ENCODE results near the gene ZBTB20. TPM values are rescaled to one million over a fixed set of nuclear protein-coding genes. Genes with fewer than 3 reads are reported as not detected.

Gene ZBTB20
- total RNA-seq, 1 donor from 2014 or later: 30.4 TPM

GRCh38 chr3:115161866-115162265 lies 14.8 kb upstream of the ZBTB20 start:
- Mint-ChIP-seq H3K36me3 (no peaks in the 10 kb centered on the region), H3K27me3 (ENCODE audit: low read depth) (no peaks in the 10 kb centered on the region), H3K4me1 (no peaks in the 10 kb centered on the region), H3K9me3 (peaks cover 13% of the 10 kb centered on the region), H3K27ac (no peak overlapping the region), H3K4me3 (no peak overlapping the region)
- TF ChIP-seq CTCF (IDR thresholded peaks at IDR 0.05; ENCODE audit: unreplicated experiment): no peak
- DNase-seq (ENCODE audit: low spot score in 2 of 2, unreplicated experiment in 2 of 2): no peak

DNA sequence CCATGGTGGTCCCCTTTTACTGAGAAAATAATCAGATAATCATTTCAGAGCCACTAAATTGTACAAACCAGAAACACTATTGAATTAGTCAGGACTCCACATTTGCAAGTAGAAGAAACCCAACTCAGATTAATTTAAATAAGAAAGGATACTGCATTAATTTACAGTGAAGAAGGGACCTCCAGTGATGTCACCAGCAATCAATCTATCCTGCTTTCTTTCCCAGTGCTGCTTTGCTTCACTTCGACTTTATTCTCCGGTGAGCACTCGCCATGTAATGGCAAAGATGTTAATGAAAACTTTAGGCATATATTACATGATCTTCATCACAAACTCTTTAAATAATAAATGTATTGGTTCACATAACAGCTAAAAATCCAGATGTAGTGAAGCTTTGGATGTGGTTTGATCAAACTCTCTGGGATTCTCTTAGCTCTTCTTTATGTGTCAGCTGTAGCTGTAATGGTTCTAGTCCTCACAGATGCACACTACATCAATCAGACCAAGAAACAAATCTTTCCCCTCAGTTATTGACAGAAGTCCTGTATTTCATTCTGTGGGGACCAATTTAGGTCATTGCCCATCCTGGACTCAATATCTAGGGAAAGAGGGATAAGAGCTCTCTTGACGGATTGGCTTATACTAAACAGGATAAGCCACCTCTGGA lies 14.2 kb upstream of the ZBTB20 start:
- H3K4me1 Mint-ChIP-seq: no peaks in the 10 kb centered on the region
- H3K27ac Mint-ChIP-seq: no peak overlapping the region
- no peak overlapping the region for H3K4me3 Mint-ChIP-seq
- no peak for TF ChIP-seq CTCF (IDR thresholded peaks at IDR 0.05; ENCODE audit: unreplicated experiment)
- H3K27me3 Mint-ChIP-seq (ENCODE audit: low read depth): no peaks in the 10 kb centered on the region
- H3K36me3 Mint-ChIP-seq: no peaks in the 10 kb centered on the region
- H3K9me3 Mint-ChIP-seq: peaks cover 13% of the 10 kb centered on the region
- no peak for DNase-seq (ENCODE audit: low spot score in 2 of 2, unreplicated experiment in 2 of 2)

- peaks cover 13% of the 10 kb centered on the region for H3K9me3 Mint-ChIP-seq
- no peak overlapping the region for H3K27ac Mint-ChIP-seq
- no peaks in the 10 kb centered on the region for H3K27me3 Mint-ChIP-seq (ENCODE audit: low read depth)
- no peaks in the 10 kb centered on the region for H3K4me1 Mint-ChIP-seq
- no peak overlapping the region for H3K4me3 Mint-ChIP-seq
- no peak for DNase-seq (ENCODE audit: low spot score in 2 of 2, unreplicated experiment in 2 of 2)
- H3K36me3 Mint-ChIP-seq: no peaks in the 10 kb centered on the region
- no peak for TF ChIP-seq CTCF (IDR thresholded peaks at IDR 0.05; ENCODE audit: unreplicated experiment)
These were observed 13.2 kb upstream of the ZBTB20 start for GRCh38 chr3:115160295-115160694.

DNA sequence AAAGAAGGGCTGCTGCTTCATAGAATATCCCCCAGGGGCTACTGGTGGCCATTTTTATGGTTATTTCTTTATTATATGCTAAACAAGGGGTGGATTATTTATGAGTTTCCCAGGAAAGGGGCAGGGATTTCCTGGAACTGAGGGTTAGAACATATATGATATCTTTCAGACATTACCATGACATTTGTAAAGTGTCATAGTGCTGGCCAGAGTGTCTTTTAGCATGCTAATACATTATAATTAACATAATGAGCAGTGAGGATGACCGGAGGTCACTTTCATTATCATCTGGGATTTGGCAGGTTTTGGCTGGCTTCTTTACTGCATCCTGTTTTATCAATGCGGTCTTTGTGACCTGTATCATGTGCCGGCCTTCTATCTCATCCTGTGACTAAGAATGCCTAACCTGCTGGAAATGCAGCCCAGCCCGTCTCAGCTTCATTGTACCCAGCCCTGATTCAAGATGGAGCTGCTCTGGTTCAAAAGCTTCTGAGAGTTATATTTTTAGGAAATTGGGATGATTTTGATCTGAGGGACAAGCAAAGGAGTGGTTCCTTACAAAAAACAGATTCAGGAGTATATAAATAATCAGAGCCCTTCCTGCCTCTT lies 9.1 kb upstream of the ZBTB20 start:
- no peak overlapping the region for H3K27ac Mint-ChIP-seq
- peaks cover 7% of the 10 kb centered on the region for H3K4me1 Mint-ChIP-seq
- H3K9me3 Mint-ChIP-seq: peaks cover 18% of the 10 kb centered on the region
- no peak for TF ChIP-seq CTCF (IDR thresholded peaks at IDR 0.05; ENCODE audit: unreplicated experiment)
- H3K36me3 Mint-ChIP-seq: no peaks in the 10 kb centered on the region
- DNase-seq (ENCODE audit: low spot score in 2 of 2, unreplicated experiment in 2 of 2): no peak
- H3K27me3 Mint-ChIP-seq (ENCODE audit: low read depth): no peaks in the 10 kb centered on the region
- no peak overlapping the region for H3K4me3 Mint-ChIP-seq

DNA sequence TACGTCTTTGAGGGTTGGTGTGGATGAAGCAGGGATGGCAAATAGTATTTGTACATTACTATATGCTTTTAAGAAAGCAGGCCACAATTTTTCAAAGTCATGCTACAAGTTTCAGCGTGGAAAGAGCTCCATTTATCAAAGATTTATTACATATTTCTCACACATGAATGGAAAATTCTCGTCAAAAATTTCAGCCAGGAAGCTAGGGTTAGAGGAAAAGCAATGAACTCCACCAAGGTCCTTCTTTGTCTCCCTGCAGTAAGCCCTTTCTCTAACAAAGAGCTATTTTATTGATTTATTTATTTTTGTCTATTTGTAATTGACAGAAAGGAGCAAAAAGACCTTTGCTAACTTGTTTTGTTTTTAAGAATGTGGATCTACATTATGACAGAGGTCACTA lies 7.5 kb upstream of the ZBTB20 start:
- Mint-ChIP-seq H3K36me3 (no peaks in the 10 kb centered on the region), H3K9me3 (peaks cover 22% of the 10 kb centered on the region), H3K4me1 (peaks cover 7% of the 10 kb centered on the region), H3K27ac (no peak overlapping the region), H3K27me3 (ENCODE audit: low read depth) (no peaks in the 10 kb centered on the region), H3K4me3 (no peak overlapping the region)
- no peak for DNase-seq (ENCODE audit: low spot score in 2 of 2, unreplicated experiment in 2 of 2)
- TF ChIP-seq CTCF (IDR thresholded peaks at IDR 0.05; ENCODE audit: unreplicated experiment): no peak

All from mesothelial cell of epicardium (in vitro differentiated cells).